HG03060 (cell line): ENCODE measurements around the gene ZNF385B.

ENCODE experiments used
- ATAC-seq: cut with Tn5 transposase; IDR thresholded peaks from one replicate; pipeline ENCODE4 v1.9.1; 2021; ENCODE audit warnings: low read depth, moderate number of reproducible peaks; ENCODE audit not compliant: unreplicated experiment

Gene ZNF385B

DNA sequence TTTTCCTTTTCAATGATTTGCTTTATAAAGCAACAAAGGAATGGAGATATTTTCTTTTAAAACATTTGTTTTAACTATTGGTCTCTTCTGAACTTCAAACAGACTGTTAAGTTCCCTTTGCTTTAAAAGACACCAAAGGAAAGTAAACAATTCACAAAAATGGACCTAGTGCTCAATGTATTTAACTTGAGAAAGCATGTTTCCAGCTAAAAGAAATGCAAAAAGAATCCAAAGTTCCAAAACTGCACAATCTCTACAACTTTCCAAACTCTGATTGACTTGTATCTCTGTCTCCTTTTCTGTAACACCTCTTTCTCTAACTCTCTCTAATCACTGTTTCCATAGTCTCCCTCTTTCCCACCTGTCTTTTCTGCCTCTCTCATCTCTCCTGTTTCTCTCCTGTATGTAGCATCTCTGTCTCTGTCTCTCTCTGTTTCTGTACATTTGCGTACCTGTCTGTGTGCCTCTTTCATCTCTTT, 301.1 kb downstream of the ZNF385B start:
- ATAC-seq: no peak

DNA sequence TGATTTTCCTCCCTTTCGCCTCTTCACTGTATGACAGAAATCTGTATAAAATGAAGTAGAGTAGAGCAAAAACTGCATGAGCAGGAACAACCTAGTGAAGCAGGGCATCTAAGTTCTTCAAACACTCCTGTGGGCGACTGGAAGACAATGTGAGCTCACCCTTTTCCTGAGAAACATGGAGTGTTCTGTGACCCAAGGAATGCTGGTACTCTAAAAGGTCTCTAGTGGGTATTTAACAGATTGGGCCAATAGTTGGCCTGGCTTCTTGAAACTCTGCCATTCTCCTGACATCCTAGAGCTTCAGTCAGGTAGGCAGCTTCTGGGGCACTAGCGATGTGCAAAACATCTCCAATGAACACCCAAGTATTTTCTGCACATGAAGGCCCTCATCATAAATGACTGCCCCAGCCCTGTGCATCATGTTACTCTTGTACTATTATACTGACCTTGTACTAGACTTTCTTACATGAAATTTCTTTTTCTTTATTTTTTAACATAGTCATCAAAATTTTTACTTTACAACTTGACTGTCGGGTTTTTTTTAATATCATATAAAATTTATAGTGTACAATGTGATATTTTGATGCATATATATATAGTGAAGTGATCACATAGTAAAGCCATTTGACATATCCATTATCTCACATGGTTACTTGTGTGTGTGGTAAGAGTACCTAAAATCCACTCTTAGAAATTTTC, 302.2 kb downstream of the ZNF385B start:
- no peak for ATAC-seq

DNA sequence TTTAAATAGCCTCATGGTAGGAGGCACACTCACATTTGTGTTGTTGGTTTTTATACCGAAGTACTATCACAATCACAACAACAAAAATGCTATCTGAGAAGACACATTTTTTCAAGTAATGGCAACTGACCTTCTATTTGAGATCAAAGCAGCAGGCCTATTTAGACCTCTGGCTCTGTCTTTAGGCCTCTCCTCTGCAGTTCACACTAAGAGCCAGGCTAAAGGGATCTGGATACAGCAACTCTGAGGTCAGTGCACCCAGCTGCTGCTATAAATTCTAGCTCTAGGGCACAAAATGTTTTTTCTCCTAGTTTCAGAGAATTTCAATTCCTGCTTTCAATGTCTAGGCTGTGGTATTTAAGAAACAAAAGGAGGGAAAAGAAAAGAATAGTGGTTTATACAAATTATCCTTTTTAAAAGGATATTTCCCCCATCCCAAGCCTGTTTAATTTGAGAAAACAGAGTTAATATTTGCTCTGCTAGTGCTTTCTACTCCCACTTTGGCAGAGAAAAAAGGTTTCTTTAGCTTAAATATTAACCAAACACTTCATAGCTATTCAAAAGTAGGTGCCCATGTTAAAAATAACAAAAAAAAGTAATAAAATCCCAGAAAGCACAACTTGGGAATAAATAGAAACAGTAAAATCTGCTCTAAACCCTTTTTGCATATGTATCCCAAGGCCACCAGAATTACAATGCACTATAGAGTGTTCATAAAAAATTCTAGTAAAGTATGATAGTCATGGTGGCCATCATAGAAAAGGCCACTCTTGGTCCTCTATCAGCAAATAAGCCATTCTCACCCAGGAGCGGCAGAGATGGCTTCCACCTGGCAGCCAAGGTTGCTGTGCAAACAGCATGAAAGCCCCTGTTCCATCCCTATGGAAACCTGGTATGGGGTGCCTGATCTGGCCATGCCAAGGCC, 303.1 kb downstream of the ZNF385B start:
- no peak for ATAC-seq

DNA sequence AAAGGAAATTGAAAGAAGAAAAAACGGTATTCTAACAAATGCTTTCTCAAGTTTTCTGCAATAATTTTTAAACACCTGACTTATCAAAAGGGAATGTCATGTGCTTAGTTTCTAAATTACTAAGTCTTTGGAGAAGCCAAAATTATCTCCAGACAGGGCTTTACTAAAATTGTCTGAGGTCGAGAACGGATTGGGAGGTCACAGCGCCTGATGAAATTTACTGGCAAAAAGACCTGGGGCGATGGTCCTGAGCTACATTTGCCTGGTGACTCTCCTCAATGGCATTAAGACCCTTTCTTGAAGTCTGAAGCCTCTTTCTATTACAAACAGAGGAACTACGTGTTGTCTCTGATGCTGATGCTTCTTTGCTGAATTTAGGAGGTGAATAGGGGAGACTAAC, 305.0 kb downstream of the ZNF385B start:
- no peak for ATAC-seq

DNA sequence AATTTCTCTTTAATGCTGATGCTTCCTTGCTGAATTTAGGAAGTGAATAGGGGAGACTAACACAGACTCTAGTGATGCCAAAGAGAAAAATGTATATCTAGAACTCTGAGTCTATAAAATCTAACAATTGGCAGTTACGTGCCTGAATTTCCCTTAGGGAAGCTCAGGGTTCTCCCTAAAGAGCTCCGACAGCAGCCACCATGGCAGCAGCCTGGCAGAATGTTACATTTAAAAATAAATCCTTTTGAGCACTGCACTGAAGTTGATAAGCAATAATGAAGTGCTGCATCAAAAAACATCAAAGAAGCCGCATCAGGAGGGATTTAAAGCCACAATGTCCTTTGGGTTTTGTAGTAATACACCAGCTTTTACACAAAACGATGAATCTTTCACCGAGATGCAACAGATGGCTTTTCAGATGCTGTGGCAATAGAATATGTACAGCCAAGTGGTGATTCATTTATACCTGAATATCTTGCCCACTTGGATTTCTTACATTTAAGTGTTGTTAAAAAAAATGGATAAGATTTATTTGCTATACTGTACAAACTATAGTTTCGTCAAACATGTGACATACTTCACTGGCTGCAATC, 305.6 kb downstream of the ZNF385B start:
- ATAC-seq: no peak

DNA sequence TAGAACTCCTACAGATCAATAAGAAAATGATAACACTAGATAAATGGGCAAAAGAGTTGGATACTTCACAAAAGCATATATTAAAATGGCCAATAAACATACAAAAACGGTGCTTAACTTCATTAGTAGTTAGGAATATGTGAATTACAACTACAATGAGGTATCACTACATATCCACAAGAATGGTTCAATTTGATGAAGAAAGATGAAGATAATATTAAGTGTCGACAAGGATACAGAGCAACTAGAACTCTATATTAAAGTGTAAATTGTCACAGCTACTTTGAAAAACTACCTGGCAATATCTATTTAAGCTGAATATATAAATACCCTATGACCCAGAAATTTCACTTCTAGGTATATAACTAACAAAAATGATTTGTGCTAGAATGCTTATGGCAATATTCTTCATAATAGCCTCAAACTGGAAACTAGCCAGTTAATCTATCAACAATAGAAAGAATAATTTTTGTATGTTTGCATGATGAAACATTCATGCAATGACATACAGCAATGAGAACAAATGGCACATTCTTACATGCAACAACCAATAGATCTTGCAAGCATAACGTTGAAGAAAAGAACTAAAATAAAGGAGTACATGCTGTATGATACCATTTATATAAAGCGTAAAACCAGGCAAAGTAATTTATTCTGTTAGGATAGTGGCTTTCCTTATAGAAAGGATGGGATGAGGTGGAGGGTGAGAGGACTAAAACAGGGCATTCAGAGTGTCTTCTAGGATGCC, 306.6 kb downstream of the ZNF385B start:
- ATAC-seq: no peak

DNA sequence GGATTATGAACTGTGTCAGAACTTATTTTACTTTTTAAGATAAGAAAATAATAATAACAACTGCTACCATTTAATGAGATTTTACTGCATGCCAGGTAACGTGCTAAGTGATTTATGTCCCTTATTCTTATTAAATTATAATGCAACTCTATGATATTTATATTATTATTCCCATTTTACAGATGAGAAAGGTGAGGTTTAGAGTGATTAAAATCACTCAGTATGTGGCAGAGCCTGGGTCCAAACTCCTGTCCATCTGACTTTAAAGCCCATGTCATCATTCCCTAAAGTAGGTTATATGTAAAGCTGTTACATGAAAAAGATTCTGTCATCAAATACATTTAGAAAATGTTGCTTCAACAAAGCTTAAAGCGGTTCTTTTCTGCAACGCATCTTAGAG, 308.0 kb downstream of the ZNF385B start:
- no peak for ATAC-seq

DNA sequence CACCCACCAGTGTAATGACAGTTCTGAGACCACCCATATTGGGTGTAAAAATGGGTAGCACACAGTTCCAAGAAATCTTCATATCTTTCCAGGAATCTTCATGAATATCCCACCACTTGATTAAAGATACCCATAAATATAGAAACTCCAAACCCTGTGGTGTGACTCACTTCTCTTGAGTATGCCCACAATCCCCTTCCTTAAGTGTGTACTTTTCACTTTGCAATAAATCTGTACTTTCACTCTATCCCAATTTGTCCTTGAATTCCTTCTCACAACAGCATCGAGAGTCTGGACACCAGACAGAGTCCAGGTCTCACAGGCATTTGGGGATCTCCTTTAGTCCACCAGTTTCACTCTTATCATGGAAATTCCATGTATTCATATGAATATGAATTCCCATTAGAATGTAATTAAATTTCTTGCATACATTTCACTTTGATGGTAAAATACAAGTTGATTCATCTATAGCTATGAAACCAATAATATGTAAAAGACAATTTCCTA, 309.8 kb downstream of the ZNF385B start:
- no peak for ATAC-seq

DNA sequence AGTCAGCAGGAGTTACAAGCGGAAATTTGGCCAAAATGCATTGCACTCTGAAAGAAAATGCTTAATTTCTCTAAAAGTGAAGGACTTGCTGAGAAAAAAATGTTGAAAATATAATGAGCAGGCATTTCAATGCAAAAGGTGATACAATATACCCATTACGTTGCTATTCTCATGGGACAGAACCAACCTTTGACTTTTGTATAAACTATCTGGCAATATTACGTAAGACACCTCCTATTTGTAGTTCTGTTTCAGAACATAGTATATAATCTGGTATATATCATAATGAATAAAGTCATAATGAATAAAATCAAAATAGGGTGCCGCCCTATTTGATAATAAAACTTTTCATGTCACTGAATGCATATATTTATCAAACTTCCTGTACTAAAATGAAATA, 310.6 kb downstream of the ZNF385B start:
- no peak for ATAC-seq

DNA sequence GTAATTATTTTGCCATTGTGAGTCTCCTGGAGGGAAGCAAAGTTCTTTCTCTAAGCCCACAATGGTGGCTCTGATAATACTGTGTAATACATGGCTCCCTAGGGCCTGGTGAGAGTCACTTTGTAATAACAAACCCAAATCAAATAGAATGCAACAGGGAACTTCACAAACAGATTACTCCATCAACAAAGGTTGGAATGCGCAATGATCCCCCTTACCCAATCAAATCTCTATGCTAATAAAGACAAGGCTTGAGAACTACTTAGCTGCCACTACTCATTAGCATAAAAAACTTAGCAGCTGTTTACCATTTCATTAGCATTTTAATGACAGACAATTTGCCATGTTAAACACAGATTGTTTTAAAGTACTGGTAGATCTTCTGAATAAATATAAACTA, 311.2 kb downstream of the ZNF385B start:
- no peak for ATAC-seq

DNA sequence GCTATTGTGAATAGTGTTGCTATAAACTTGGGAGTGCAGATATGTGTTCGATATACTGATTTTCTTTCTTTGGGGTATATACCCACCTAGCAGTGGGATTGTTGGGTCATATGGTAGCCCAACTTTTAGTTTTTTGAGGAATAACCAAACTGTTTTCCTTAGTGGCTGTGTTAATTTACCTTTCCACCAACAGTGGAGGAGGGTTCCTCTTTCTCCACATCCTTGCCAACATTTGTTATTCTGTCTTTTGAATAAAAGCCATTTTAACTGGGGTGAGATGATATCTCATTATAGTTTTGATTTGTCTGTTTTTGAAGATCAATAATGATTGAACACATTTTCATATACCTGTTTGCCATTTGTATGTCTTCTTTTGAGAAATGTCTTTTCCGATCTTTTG, 314.8 kb downstream of the ZNF385B start:
- ATAC-seq: no peak

DNA sequence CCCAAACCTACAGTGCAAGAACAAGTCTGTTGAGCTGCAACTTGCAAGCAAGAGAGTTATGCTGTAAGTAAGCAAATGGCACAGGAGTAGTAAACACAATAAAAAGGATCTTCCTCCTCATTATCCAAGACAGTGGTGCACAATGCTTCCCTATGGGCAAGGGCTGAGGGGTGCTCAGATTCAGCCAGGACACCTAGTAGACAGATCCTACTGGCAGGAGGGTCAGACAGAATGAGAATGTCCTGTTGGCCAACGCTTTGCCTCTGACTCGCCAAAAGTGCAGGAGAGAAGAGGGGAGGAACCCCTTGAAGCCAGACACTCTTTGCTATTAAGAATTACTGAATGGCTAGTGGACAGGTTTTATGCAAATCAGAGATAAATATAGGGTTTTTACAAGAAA, 316.4 kb downstream of the ZNF385B start:
- no peak for ATAC-seq

DNA sequence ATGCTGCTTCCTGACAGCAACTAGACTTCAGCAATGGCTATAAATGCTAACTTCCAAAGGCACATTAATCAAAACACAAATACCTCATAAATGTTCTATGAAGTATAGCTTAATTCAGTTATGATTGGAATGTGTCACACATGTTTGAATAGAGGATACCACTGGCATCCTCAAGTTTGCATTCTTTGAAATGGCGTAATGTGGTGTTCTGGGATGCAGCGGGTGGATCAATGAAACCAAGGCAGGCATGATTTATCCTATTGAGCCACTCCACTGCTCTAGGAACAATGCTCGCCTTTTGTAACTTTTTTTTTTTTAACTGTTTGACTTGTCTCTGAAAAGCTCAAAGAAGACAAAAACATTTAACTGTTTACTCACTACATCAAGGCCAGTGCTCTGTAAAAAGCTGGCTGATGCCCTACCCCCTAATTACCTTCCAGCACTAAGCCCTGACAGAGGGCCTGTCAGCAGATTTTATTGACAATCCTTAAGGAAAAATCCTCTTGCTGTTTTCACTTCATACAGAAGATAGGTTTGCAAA, 318.0 kb downstream of the ZNF385B start:
- ATAC-seq: no peak

DNA sequence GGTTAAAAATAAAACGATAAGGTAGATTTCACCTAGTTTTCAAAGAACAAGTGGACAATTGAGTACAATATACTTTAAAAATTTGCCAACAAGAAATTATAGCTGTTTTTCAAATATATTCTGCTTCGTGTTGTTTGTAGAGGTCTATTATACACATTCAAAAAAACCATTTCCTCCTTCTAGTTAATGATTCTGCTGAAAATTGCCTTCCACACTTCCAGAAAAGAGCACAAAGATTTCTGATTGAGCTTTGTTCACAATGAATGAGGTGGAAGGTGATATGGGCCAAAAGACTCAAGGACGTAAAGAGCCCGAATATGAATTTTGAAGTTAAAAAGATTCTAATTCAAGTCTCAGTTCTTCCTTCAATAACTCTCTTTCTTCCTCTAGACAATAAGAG, 319.8 kb downstream of the ZNF385B start:
- ATAC-seq: no peak

DNA sequence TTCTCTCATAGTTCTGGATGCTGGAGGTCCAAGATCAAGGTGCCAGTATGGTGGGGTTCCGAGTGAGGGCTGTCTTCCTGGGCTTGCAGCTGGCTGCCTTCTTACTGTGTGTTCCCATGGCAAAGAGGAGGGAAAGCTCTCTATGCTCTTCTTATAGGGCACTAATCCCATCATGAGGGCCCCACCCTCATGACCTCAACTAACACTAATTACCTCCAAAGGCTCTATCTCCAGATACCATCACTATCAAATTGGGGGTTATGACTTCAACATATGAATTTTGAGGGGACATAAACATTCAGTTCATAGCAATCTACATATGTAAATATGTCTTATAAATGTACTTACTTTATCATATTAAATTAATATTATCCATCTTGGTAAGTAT, 322.3 kb downstream of the ZNF385B start:
- no peak for ATAC-seq

DNA sequence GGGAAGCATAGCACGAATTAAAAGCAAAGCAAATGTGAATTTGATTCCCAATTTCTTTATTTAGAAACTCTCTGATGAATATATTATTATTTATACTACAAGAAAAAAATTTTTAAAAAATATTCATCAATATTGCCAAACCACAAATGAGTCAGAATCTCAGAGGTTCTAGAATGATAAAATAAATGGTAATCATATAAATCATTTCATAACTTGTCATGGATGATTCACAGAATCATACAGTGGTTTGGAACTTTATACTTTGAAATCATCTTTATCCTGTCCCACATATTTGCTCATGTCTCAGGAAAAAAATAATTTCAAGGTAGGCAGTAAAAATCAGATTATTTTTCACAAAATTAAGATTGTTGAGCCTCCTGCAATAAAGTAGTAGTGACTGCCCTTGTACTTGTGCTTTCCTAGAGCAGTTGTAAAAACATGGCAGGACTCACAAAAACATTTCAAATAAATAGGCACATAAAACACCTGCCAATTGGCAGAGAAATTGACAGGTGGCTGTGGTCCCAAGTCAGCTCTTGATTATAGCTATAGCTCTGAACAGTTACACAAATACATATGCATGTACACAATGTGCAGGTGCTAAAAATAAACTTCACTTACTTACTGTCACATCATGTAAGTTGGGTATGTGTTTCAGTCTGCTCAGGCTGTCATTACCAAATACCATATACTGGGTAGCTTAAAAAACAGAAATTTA, 322.8 kb downstream of the ZNF385B start:
- no peak for ATAC-seq

DNA sequence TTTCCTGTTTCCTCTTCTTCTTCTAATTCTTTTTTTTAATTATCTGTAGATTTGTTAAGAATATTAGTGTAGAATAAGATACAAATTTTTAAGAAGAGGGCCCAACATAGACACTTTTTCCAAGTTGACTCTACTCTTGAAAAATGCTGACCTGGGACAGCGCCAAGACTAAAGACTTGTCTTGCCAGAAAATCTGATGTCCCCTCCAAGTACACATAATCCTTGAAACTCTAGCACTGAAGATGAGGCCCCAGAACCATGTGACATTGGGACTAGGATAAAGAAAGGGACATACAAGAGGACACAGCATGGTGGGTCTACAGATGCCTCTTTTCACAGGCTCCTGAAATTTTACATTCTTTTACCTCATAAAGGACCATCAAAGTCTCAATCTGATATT, 325.2 kb downstream of the ZNF385B start:
- no peak for ATAC-seq

DNA sequence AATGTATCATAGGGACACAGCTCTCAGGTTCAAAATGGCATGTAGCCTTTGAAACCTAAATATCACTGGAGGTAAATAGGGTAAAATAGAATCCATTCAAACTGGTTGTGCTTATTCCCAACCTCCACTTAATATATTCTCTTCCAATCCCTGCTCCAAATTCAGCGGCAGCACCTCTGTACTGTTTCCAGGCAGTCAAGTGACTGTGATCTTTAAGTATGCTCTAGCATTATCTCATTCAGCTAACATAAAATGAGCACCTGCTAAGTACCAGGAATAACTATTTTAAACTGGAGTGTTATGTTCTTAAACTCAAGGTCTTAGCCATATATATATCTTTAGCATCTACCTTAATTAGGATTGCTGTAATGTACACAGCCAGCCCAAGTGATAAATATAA, 327.5 kb downstream of the ZNF385B start:
- no peak for ATAC-seq

DNA sequence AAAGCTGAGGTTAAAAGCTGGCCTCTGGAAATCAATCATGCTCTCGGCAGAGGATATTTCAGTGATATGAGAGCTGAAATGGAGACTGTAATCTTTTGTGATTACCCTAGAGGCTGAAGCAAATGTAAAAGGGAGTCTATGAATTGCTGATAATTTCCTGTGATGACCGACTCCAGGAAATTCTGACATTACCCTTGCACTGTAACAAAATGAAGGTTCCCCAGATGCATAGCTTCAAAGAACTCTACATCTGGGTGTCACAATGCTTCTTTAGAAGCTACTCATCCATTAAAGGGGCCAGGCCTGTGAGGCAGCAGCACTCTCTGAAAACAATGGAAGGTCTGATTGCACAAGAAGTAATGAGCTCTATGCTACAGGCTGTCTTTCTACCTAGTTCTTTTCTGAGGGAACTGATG, 328.5 kb downstream of the ZNF385B start:
- no peak for ATAC-seq
